K562 (cell line): ENCODE data around the gene ASCC2. TPM values are rescaled to one million over a fixed set of nuclear protein-coding genes. Genes with fewer than 3 reads are reported as not detected.

Experiments used
- ADNP ChIP-seq: fragments of 200-800 bp; sonication (Bioruptor generic); IDR thresholded peaks from 2 replicates; pipeline ENCODE4 v1.6.1; 2016; ENCODE audit warnings: missing genetic modification characterization, missing compliant biosample characterization
- ATF6 ChIP-seq: sonication (generic); formaldehyde crosslinking; IDR thresholded peaks from 2 replicates; pipeline ENCODE4 v1.4.0; 2020; ENCODE audit warnings: mild to moderate bottlenecking, missing genetic modification reagents
- ETV1 ChIP-seq: fragments of 450-650 bp; conservative IDR thresholded peaks from 2 replicates; pipeline ENCODE4 v1.6.1; 2016; ENCODE audit warnings: missing genetic modification characterization, control low read depth, low read depth, missing compliant biosample characterization
- FOXA3 ChIP-seq, 2 experiments: fragments of 450-650 bp in 1 of 2; sonication (generic) in 1 of 2; formaldehyde crosslinking; IDR thresholded peaks in 1 of 2; conservative IDR thresholded peaks in 1 of 2; 2 replicates each; pipeline versions ENCODE4 v1.4.0 to v1.8.0; 2020 to 2022; ENCODE audit warnings: mild to moderate bottlenecking in 2 of 2, missing genetic modification reagents in 1 of 2
- GABPA ChIP-seq: fragments of 200-800 bp; sonication (Bioruptor generic); conservative IDR thresholded peaks from 2 replicates; pipeline ENCODE4 v1.6.1; 2016; ENCODE audit warnings: low read depth, missing genetic modification characterization, missing compliant biosample characterization
- HSF4 ChIP-seq: fragments of 250-450 bp; sonication (Bioruptor Pico); IDR thresholded peaks from 2 replicates; pipeline ENCODE4 v2.1.2; 2022; ENCODE audit warnings: mild to moderate bottlenecking, moderate library complexity, borderline replicate concordance
- MTA2 ChIP-seq: fragments of 450-650 bp; IDR thresholded peaks from 2 replicates; pipeline ENCODE4 v1.6.1; 2016; ENCODE audit warnings: low read depth
- PCBP2 ChIP-seq: fragments of 200-400 bp; formaldehyde crosslinking; IDR thresholded peaks from 2 replicates; pipeline ENCODE4 v1.6.1; 2018; ENCODE audit warnings: low read length, low read depth, mild to moderate bottlenecking, moderate library complexity; ENCODE audit not compliant: poor library complexity, severe bottlenecking
- PHF20 ChIP-seq: fragments of 450-650 bp; IDR thresholded peaks from 2 replicates; pipeline ENCODE4 v1.6.1; 2018; ENCODE audit not compliant: partially characterized antibody
- PML ChIP-seq: IDR thresholded peaks from 2 replicates; pipeline ENCODE4 v1.6.1; 2012; ENCODE audit warnings: low read length, inconsistent platforms
- RBM22 ChIP-seq: fragments of 200-400 bp; formaldehyde crosslinking; IDR thresholded peaks from 2 replicates; pipeline ENCODE4 v1.6.1; 2018; ENCODE audit warnings: low read length, low read depth; ENCODE audit not compliant: poor library complexity, severe bottlenecking
- SREBF2 ChIP-seq: sonication (generic); formaldehyde crosslinking; IDR thresholded peaks from 2 replicates; pipeline ENCODE4 v1.4.0; 2020; ENCODE audit warnings: mild to moderate bottlenecking, missing genetic modification reagents
- SUPT5H ChIP-seq: fragments of 450-650 bp; IDR thresholded peaks from 2 replicates; pipeline ENCODE4 v1.6.1; 2016
- TEAD4 ChIP-seq, 2 experiments: sonication (generic) in 1 of 2; formaldehyde crosslinking in 1 of 2; IDR thresholded peaks; 2 replicates each; pipeline versions ENCODE4 v1.6.1 to v1.8.0; 2012 to 2022; ENCODE audit warnings: borderline replicate concordance in 1 of 2, inconsistent platforms in 1 of 2, low read length in 1 of 2, mild to moderate bottlenecking in 1 of 2, missing genetic modification reagents in 1 of 2
- THRAP3 ChIP-seq: fragments of 450-650 bp; IDR thresholded peaks from 2 replicates; pipeline ENCODE4 v1.6.1; 2016; ENCODE audit warnings: mild to moderate bottlenecking, inconsistent platforms, borderline replicate concordance
- USF2 ChIP-seq: sonication (generic); formaldehyde crosslinking; IDR thresholded peaks from 2 replicates; pipeline ENCODE4 v1.5.0; 2020; ENCODE audit warnings: missing genetic modification reagents
- ZNF561 ChIP-seq: fragments of 450-650 bp; formaldehyde crosslinking; conservative IDR thresholded peaks from 2 replicates; pipeline ENCODE4 v1.4.0; 2020; ENCODE audit warnings: mild to moderate bottlenecking, moderate library complexity
- ZNF586 ChIP-seq: fragments of 450-650 bp; formaldehyde crosslinking; conservative IDR thresholded peaks from 2 replicates; pipeline ENCODE4 v1.4.0; 2020; ENCODE audit warnings: mild to moderate bottlenecking, moderate library complexity
- polyA plus RNA-seq, 8 experiments: library from polyadenylated mRNA; depleted of rRNA in 4 of 8; stranded (reverse) in 5 of 8; unstranded in 3 of 8; fragments of >200 nt; fragmentation: Nextera tagmentation in 2 of 8; fragmentation: Illumina TruSeq in 1 of 8; extraction: Ambion mirVana in 2 of 8; extraction: Trizol in 1 of 8; gene quantifications; 2 replicates each; pipeline versions ENCODE4 v1.2.1 to v1.2.3, GENCODE V29; 2011 to 2014; ENCODE audit warnings: inconsistent platforms in 1 of 8, missing spikeins in 1 of 8
- total RNA-seq, 7 experiments: library from RNA; depleted of rRNA in 6 of 7; stranded (reverse); fragments of >200 nt in 6 of 7; fragmentation: Illumina TruSeq in 2 of 7; extraction: Trizol in 2 of 7; gene quantifications; 2 replicates each; pipeline versions ENCODE4 v1.2.1 to v1.2.3, GENCODE V29; 2011 to 2021; ENCODE audit warnings: low replicate concordance in 1 of 7

The ASCC2 gene
- total and polyA plus RNA-seq, 9 of the 15 experiments (the other 6 are each of a cell fraction or from before 2014, with no cell fraction given) = 4.0 to 46.7 (median 26.8) TPM

GRCh38 chr22:29840498-29840897, 2.4 kb upstream of the ASCC2 start (continued):
- TF ChIP-seq SUPT5H (no peak), SREBF2 (CRISPR knock-in tag) (no peak), GABPA (tag) (0 out of 2 replicates have a peak, but pooled peaks have one; percentile 10), ATF6 (CRISPR knock-in tag) (no peak), USF2 (no peak), PHF20 (no peak), HSF4 (CRISPR knock-in tag) (no peak), ADNP (tag) (0 out of 2 replicates have a peak, but pooled peaks have one; percentile 38), ZNF586 (CRISPR knock-in tag) (no peak), PML (peak; percentile 59; the same call in 1 of the 2 replicates), THRAP3 (no peak), TEAD4 (IDR thresholded peaks at IDR 0.05; ENCODE audit: low read length) (peak; percentile 89), TEAD4 (CRISPR knock-in tag; IDR thresholded peaks at IDR 0.05; ENCODE audit: borderline replicate concordance) (no peak), PCBP2 (no peak), MTA2 (peak; percentile 34; the same call in 1 of the 2 replicates), ZNF561 (CRISPR knock-in tag) (no peak), ETV1 (0 out of 2 replicates have a peak, but pooled peaks have one; percentile 21), RBM22 (no peak), FOXA3 (CRISPR knock-in tag; conservative IDR thresholded peaks at IDR 0.05 in 1 of 2, IDR thresholded peaks at IDR 0.05 in 1 of 2) (no peak)
- TF ChIP-seq, all 486 proteins: peak for 43
